Thyroid gland (tissue), 4 donors: ENCODE measurements around the gene USP49.

Source experiments
- POLR2A ChIP-seq, 2 donors: fragments of 450-650 bp; IDR thresholded peaks; one replicate each; pipeline ENCODE4 v1.6.1; 2017; ENCODE audit warnings: antibody characterized with exemption in 2 of 2, mild to moderate bottlenecking in 2 of 2, moderate library complexity in 1 of 2
- TF ChIP-seq, protein P1 (sequence below), 6 experiments: fragments of 200-600 bp in 3 of 6; fragments of 450-650 bp in 3 of 6; sonication (generic) in 3 of 6; IDR thresholded peaks; one replicate each; pipeline ENCODE4 v1.5.1; 2016 to 2019; ENCODE audit warnings: antibody characterized with exemption in 6 of 6, mild to moderate bottlenecking in 2 of 6, inconsistent platforms in 1 of 6, moderate library complexity in 1 of 6

DNA sequence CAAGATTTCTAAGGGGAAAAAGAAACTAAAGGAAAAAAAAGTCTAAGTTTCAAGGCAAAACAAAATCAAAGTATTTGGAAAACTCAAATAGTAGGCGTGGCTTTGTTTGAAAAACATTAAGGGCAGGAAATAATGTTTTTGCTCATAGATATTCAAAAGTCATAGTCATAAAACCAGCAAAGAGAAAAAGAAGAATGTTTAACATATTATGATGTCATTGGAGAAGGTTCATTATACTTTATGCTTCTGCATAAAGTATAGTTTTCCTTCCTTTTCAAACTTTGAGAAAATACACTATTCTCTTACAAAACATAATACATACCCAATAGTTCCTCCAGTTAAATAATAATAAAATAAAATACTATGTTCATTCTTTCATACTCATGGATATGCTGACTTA lies 13.7 kb downstream of the USP49 start:
- TF ChIP-seq POLR2A (IDR thresholded peaks at IDR 0.05) = no peak
- TF ChIP-seq, protein P1, sequence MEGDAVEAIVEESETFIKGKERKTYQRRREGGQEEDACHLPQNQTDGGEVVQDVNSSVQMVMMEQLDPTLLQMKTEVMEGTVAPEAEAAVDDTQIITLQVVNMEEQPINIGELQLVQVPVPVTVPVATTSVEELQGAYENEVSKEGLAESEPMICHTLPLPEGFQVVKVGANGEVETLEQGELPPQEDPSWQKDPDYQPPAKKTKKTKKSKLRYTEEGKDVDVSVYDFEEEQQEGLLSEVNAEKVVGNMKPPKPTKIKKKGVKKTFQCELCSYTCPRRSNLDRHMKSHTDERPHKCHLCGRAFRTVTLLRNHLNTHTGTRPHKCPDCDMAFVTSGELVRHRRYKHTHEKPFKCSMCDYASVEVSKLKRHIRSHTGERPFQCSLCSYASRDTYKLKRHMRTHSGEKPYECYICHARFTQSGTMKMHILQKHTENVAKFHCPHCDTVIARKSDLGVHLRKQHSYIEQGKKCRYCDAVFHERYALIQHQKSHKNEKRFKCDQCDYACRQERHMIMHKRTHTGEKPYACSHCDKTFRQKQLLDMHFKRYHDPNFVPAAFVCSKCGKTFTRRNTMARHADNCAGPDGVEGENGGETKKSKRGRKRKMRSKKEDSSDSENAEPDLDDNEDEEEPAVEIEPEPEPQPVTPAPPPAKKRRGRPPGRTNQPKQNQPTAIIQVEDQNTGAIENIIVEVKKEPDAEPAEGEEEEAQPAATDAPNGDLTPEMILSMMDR (IDR thresholded peaks at IDR 0.05) = no peak
